SK-N-SH (cell line): ENCODE measurements around the gene AMZ1. TPM values are rescaled to one million over a fixed set of nuclear protein-coding genes. Genes with fewer than 3 reads are reported as not detected.

Source experiments
- CHD2 ChIP-seq: fragments of 150-350 bp; IDR thresholded peaks from 2 replicates; pipeline ENCODE4 v1.6.1; 2018; ENCODE audit warnings: low read length; ENCODE audit not compliant: partially characterized antibody
- EP300 ChIP-seq, 2 experiments: IDR thresholded peaks; 2 replicates each; pipeline versions ENCODE4 v1.4.0 to v1.6.1; 2012; ENCODE audit warnings: borderline replicate concordance in 1 of 2, low read depth in 1 of 2, low read length in 1 of 2
- EZH2phosphoT487 ChIP-seq: fragments of 200-600 bp; sonication (generic); IDR thresholded peaks from 2 replicates; pipeline ENCODE4 v1.6.1; 2017; ENCODE audit warnings: low read depth, mixed run types, mild to moderate bottlenecking, antibody characterized with exemption, moderate library complexity, borderline replicate concordance
- FOXJ3 ChIP-seq: sonication (generic); formaldehyde crosslinking; IDR thresholded peaks from 2 replicates; pipeline ENCODE4 v1.5.1; 2020; ENCODE audit warnings: mild to moderate bottlenecking, missing genetic modification reagents
- FOXM1 ChIP-seq: IDR thresholded peaks from 2 replicates; pipeline ENCODE4 v1.4.0; 2012; ENCODE audit warnings: low read depth, mild to moderate bottlenecking
- GABPA ChIP-seq: IDR thresholded peaks from 2 replicates; pipeline ENCODE4 v1.4.0; 2012; ENCODE audit warnings: low read depth, mild to moderate bottlenecking
- GATA2 ChIP-seq: sonication (generic); formaldehyde crosslinking; IDR thresholded peaks from 2 replicates; pipeline ENCODE4 v1.5.0; 2020; ENCODE audit warnings: mild to moderate bottlenecking, missing genetic modification reagents
- JUND ChIP-seq: IDR thresholded peaks from 2 replicates; pipeline ENCODE4 v1.4.0; 2012
- MEF2A ChIP-seq: IDR thresholded peaks from 2 replicates; pipeline ENCODE4 v1.4.0; 2012; ENCODE audit warnings: low read depth, borderline replicate concordance
- MXI1 ChIP-seq: IDR thresholded peaks from 2 replicates; pipeline ENCODE4 v1.6.1; 2012; ENCODE audit warnings: mild to moderate bottlenecking, low read depth, low read length, improper control_type of control experiment
- NFIC ChIP-seq: IDR thresholded peaks from 2 replicates; pipeline ENCODE4 v1.4.0; 2012; ENCODE audit warnings: borderline replicate concordance
- POLR2AphosphoS5 ChIP-seq: IDR thresholded peaks from 2 replicates; pipeline ENCODE4 v1.6.1; 2012; ENCODE audit warnings: low read depth, low read length
- RCOR1 ChIP-seq: fragments of 150-350 bp; IDR thresholded peaks from 2 replicates; pipeline ENCODE4 v1.6.1; 2017; ENCODE audit warnings: antibody characterized with exemption, low read length
- RFX5 ChIP-seq: IDR thresholded peaks from 2 replicates; pipeline ENCODE4 v1.6.1; 2012; ENCODE audit warnings: mild to moderate bottlenecking, improper control_type of control experiment, low read length
- SIN3A ChIP-seq: IDR thresholded peaks from 2 replicates; pipeline ENCODE4 v1.6.1; 2012; ENCODE audit warnings: low read depth, mild to moderate bottlenecking, low read length, moderate library complexity, borderline replicate concordance
- TAF1 ChIP-seq: IDR thresholded peaks from 2 replicates; pipeline ENCODE4 v1.6.1; 2012; ENCODE audit warnings: low read depth, mild to moderate bottlenecking, low read length, moderate library complexity, borderline replicate concordance
- TCF12 ChIP-seq: IDR thresholded peaks from 2 replicates; pipeline ENCODE4 v1.4.0; 2012
- YY1 ChIP-seq: IDR thresholded peaks from 2 replicates; pipeline ENCODE4 v1.4.0; 2012; ENCODE audit warnings: low read depth, mild to moderate bottlenecking
- polyA plus RNA-seq, 3 experiments: library from polyadenylated mRNA; depleted of rRNA; stranded (reverse); fragments of >200 nt; gene quantifications; 2 replicates each; pipeline ENCODE4 v1.2.3, GENCODE V29; 2012
- TF ChIP-seq, protein P1 (sequence below): IDR thresholded peaks from 2 replicates; pipeline ENCODE4; 2012
- TF ChIP-seq, protein P2 (sequence below): fragments of 200-600 bp; sonication (generic); IDR thresholded peaks from 2 replicates; pipeline ENCODE4 v1.6.1; 2017; ENCODE audit warnings: antibody characterized with exemption, mild to moderate bottlenecking, moderate library complexity
- TF ChIP-seq, protein P3 (sequence below): IDR thresholded peaks from 2 replicates; pipeline ENCODE4 v1.4.0; 2012; ENCODE audit warnings: low read depth, borderline replicate concordance
- TF ChIP-seq, protein P4 (sequence below): IDR thresholded peaks from 2 replicates; pipeline ENCODE4 v1.4.0; 2012; ENCODE audit warnings: low read depth, borderline replicate concordance
- TF ChIP-seq, protein P5 (sequence below): fragments of 150-350 bp; IDR thresholded peaks from 2 replicates; pipeline ENCODE4 v1.6.1; 2016; ENCODE audit warnings: mild to moderate bottlenecking, low read depth, low read length

Gene AMZ1
- polyA plus RNA-seq, 1 of the 3 experiments (the other 2 are of a cell fraction): 0.15 TPM

DNA sequence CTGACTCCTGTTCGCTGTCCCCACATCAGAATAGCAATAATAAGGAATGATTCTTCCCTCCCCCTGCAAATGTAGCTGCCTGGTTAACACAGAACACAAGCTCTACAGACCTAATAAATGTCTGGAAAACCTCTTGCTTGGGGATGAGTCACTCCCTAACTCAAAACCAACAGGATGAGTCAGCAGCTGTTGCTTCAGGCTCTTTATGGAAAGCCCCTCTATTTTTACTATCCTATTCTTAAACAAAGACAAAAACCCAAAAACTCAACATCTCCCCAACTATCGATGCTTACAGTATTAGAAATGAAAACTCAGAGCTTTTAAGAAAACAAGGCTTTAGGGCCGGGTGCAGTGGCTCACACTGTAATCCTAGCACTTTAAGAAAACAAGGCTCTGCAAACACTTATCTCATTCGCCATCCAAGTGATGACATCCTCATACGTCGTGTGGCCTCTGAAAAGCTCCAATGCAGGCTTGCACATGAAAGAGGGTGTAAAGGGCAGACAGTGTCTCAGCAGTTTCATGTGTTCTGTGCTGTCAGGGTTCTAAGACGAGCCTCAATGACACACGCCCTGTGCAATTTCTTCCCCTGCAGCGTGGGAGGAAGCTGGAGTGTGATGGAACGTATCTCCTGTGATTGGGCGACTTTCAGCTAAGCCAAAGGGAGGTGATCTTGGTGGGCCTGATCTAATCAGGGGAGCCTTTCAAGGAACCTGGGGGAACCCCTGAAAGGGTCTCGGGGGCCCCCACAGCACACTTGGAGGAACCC is 70.1 kb downstream of the AMZ1 start (continued):
- no peak for TF ChIP-seq MXI1
- TF ChIP-seq POLR2AphosphoS5: peak; percentile 75; the same call in 1 of the 2 replicates
- peak; percentile 78; the same call in 1 of the 2 replicates for TF ChIP-seq NFIC
- no peak for TF ChIP-seq EZH2phosphoT487
- TF ChIP-seq JUND: peak; percentile 100
- TF ChIP-seq EP300 (IDR thresholded peaks at IDR 0.05; ENCODE audit: borderline replicate concordance in 1 of 2, low read depth in 1 of 2, low read length in 1 of 2): peak; percentile 80 to 93
- TF ChIP-seq, protein P1, sequence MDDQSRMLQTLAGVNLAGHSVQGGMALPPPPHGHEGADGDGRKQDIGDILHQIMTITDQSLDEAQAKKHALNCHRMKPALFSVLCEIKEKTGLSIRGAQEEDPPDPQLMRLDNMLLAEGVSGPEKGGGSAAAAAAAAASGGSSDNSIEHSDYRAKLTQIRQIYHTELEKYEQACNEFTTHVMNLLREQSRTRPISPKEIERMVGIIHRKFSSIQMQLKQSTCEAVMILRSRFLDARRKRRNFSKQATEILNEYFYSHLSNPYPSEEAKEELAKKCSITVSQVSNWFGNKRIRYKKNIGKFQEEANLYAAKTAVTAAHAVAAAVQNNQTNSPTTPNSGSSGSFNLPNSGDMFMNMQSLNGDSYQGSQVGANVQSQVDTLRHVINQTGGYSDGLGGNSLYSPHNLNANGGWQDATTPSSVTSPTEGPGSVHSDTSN: peak; percentile 93
- peak; percentile 86; the same call in 1 of the 2 replicates for TF ChIP-seq MEF2A
- TF ChIP-seq TCF12: peak; percentile 96
- no peak for TF ChIP-seq RFX5
- TF ChIP-seq SIN3A: peak; percentile 90; the same call in 1 of the 2 replicates
- TF ChIP-seq, protein P2, sequence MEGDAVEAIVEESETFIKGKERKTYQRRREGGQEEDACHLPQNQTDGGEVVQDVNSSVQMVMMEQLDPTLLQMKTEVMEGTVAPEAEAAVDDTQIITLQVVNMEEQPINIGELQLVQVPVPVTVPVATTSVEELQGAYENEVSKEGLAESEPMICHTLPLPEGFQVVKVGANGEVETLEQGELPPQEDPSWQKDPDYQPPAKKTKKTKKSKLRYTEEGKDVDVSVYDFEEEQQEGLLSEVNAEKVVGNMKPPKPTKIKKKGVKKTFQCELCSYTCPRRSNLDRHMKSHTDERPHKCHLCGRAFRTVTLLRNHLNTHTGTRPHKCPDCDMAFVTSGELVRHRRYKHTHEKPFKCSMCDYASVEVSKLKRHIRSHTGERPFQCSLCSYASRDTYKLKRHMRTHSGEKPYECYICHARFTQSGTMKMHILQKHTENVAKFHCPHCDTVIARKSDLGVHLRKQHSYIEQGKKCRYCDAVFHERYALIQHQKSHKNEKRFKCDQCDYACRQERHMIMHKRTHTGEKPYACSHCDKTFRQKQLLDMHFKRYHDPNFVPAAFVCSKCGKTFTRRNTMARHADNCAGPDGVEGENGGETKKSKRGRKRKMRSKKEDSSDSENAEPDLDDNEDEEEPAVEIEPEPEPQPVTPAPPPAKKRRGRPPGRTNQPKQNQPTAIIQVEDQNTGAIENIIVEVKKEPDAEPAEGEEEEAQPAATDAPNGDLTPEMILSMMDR: no peak
- TF ChIP-seq, protein P3, sequence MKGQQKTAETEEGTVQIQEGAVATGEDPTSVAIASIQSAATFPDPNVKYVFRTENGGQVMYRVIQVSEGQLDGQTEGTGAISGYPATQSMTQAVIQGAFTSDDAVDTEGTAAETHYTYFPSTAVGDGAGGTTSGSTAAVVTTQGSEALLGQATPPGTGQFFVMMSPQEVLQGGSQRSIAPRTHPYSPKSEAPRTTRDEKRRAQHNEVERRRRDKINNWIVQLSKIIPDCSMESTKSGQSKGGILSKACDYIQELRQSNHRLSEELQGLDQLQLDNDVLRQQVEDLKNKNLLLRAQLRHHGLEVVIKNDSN: no peak
- peak; percentile 25 for TF ChIP-seq RCOR1
- TF ChIP-seq, protein P4, sequence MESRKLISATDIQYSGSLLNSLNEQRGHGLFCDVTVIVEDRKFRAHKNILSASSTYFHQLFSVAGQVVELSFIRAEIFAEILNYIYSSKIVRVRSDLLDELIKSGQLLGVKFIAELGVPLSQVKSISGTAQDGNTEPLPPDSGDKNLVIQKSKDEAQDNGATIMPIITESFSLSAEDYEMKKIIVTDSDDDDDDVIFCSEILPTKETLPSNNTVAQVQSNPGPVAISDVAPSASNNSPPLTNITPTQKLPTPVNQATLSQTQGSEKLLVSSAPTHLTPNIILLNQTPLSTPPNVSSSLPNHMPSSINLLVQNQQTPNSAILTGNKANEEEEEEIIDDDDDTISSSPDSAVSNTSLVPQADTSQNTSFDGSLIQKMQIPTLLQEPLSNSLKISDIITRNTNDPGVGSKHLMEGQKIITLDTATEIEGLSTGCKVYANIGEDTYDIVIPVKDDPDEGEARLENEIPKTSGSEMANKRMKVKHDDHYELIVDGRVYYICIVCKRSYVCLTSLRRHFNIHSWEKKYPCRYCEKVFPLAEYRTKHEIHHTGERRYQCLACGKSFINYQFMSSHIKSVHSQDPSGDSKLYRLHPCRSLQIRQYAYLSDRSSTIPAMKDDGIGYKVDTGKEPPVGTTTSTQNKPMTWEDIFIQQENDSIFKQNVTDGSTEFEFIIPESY: peak; percentile 35; the same call in 1 of the 2 replicates
- peak; percentile 66 for TF ChIP-seq CHD2
- no peak; the same call in none of the 2 replicates for TF ChIP-seq GABPA
- TF ChIP-seq FOXJ3 (CRISPR knock-in tag): no peak
- no peak for TF ChIP-seq TAF1
- TF ChIP-seq, protein P5, sequence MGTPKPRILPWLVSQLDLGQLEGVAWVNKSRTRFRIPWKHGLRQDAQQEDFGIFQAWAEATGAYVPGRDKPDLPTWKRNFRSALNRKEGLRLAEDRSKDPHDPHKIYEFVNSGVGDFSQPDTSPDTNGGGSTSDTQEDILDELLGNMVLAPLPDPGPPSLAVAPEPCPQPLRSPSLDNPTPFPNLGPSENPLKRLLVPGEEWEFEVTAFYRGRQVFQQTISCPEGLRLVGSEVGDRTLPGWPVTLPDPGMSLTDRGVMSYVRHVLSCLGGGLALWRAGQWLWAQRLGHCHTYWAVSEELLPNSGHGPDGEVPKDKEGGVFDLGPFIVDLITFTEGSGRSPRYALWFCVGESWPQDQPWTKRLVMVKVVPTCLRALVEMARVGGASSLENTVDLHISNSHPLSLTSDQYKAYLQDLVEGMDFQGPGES: no peak
- peak; percentile 62; the same call in 1 of the 2 replicates for TF ChIP-seq GATA2 (CRISPR knock-in tag)
- no peak; the same call in 1 of the 2 replicates for TF ChIP-seq YY1
- no peak; the same call in 1 of the 2 replicates for TF ChIP-seq FOXM1
